DMS153 treated with DMSO at 0.1 percent for 48 hours (cell line): ENCODE measurements around the gene CDKN2B-AS1.

Experiments used
- DNase-seq: peaks from one replicate; lab custom pipeline; 2025; ENCODE audit not compliant: unreplicated experiment; lab: John Stamatoyannopoulos, UW

The CDKN2B-AS1 gene

GRCh38 chr9:22114956-22115355 is 120.4 kb downstream of the CDKN2B-AS1 start:
- DNase-seq = no peak

DNA sequence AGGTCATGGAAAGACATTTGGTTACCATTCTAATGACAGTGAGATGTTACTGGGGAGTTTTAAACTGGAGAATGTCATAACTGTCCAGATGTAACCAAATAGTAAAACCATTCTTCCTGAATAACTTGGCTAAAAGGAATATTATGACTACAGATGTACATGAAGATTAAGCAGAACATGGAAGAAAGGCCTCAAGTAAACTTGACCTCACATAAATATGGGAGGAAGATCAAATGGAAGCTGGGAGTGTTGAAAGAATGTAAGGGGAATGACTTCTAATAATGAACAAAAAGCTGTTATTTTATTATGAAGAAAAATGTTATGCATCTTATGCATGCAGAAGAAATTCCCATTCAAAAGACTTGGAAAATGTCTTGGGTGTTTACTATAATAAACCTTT is 122.2 kb downstream of the CDKN2B-AS1 start:
- DNase-seq = no peak

DNA sequence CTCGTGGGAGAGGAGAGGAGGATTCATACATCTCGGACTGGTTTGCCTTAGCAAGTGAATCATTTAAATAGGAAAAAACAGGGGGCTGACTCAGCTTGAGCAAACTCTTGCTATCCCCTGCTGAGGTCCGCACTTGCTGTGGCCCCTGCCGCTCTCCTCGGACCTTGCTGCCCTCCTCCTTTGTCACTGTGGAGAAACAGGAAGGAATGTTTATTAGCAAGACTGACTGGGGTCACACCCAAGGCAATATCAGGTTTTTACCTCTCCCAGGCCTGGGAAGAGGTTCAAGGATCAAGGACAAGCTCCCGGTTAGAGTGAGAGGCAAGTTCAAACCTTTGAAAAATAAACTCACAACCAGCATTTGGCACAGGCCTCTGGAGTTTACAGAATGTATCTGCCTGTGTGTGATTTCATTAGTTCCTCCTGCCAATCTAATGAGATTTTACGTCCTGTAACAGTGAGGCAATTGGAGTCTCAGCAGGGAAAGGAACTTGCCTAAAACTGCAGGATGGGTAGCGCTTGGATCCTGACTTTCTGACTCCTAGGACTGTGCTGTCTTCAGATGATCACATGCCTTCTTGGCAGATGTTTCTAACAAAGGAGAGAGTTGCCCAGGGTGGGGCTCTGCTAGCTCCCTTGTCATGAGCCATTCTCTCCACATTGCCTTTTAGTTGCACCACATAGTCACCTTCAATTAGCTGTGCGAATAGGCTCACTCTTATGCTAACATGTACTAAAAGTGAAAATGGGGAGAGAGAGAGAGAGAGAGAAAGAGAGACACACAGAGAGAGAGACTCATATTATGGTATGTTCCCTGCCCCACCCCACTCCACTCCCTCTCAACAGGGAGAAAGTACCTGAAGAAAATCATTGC is 123.2 kb downstream of the CDKN2B-AS1 start:
- DNase-seq = no peak

DNA sequence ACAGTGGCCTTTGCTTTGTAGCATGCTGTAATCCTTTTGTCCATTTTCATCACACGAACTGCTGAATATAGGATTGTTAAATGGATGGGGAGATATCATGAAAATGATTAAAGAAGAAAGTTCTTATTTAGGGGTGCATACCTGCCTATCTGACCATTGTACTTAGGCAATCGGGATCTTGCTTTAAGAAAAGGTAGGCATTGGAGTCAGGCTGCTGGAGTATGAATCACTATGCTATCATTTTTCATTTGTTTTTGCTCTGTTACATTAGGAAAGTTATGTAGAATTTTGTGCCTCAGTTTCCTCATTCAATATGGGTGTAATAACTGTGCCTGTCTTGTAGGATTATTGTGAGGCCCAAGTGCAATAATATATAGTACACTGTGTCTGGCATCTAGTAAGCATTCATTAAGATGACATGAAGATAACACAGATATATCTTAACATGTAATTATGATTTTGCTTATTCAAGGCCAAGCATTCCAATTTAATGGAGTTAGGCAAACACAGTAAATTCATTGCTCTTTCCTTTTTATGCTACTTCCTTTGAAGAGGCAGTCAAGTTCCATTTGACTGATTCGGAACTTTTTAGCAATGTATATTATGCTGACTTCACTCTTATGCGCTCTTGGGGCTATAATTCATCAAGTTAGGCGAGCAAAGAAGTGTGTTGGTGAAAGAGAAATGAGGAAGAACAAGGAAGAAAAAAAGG is 124.4 kb downstream of the CDKN2B-AS1 start:
- no peak for DNase-seq

DNA sequence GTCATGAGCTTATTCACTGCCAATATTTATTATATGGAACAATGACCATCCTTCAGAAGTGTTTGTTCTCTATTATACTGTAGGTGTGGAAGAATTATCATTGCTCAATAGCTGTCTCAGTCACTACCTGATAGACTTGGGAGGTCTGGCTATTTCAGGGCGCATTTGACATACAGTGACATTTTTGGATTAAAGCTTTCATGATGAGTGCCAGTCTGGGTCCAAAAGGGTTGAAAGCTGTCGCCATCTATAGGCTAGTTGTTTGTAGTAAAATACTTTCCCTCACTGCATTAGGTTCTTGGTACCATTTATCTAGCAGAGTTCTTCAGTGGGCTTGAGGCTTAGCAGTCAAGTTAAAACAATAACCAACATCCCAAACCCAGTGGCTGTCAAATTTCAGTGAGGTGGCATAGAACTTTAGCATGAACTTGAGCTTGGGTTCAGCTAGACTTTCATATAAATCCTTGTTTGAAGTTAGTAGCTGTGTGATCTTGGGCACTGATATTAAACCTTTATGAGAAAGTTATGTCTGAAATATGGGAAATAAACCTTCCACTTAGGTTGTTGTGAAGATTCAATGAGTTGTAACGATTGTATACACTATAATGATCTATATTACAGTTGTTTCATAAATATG is 125.0 kb downstream of the CDKN2B-AS1 start:
- no peak for DNase-seq

- no peak for DNase-seq
Observed at GRCh38 chr9:22120159-22120549, 125.6 kb downstream of the CDKN2B-AS1 start.

DNA sequence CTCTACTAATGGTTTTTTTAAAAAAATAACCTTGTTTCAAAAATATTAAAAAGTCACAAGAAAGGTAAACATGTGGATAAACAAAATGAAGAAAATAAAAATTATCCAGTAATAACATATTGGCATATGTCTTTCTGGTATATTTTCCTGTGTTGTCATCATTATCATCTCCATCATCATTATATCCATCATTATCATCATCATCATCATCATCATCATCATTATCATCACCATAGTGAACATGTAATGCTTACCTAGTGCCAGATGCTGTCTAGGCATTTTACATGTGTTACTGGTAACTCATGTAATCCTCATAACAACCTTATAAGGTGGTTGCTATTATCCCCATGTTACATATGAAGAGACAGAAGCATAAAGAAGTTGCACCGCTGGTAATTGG is 126.0 kb downstream of the CDKN2B-AS1 start:
- no peak for DNase-seq

DNA sequence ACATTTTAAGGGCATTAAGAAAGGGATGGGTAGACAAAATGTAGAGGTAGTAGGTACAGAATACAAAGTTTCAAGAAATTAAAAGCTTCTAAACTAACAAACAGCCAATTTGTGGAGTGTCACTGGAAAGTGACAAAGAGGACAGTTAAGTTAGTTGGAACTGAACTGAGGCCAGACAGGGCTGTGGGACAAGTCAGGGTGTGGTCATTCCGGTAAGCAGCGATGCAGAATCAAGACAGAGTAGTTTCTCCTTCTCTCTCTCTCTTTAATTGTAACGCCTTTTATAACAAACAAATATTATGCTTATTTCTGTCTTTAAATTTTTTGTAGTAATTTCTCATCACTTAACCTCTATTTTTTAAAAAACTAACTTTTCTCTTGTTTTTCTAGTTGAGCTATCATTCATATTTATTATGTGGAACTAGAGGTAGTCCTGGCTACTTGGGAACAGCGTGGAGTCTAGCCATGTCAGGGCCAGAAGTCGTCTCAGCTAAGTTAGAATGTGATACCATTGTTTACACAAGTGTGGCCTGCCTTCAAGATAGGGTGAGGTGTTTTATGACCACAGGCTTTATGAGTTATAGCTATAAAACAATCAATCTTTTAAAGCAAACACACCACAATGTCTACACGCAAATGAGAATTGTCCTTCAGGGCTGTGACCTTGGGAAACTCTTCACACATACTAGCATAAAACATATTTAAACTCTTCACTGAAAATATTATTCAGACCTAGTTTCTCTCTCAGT is 129.8 kb downstream of the CDKN2B-AS1 start:
- peak; percentile 12 for DNase-seq

- no peak for DNase-seq
Observed at GRCh38 chr9:22129133-22129532, 134.5 kb downstream of the CDKN2B-AS1 start.

DNA sequence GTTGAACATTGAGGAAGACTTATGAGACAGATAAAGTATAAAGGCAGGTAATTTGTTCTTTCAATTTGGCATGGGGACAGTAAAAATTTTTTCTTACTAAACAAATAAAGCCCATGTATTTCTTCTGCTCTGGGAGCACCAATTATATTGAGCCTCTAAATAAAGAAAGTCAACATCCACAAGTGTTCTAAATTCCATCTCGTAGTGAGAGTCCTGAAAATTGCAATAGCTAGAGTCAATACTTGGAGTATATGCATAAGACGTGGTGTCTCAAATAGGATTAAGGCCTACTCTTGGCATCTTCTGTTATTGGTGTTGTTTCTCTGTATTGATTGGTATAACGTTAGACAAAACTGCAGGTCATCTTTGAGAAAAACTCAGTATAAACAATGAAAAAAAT is 135.0 kb downstream of the CDKN2B-AS1 start:
- DNase-seq = no peak

DNA sequence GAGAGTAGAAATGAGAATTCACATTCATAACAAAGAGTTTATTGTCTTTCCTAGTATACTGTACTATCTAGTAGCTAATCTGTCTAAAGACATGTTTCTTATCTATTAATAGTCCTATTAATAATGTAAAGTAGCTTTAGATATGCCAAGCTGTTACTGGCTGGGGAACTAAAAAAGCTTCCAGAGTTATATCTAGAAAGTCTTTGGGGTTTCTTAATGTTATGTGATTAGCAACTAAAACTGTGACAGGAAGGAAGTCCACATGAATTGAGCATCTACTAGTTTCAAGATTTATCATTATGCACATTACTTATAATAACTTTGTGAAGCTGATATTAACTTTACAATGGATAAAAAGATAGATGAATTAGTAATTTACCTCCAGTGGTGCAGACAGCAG is 137.2 kb downstream of the CDKN2B-AS1 start:
- no peak for DNase-seq

DNA sequence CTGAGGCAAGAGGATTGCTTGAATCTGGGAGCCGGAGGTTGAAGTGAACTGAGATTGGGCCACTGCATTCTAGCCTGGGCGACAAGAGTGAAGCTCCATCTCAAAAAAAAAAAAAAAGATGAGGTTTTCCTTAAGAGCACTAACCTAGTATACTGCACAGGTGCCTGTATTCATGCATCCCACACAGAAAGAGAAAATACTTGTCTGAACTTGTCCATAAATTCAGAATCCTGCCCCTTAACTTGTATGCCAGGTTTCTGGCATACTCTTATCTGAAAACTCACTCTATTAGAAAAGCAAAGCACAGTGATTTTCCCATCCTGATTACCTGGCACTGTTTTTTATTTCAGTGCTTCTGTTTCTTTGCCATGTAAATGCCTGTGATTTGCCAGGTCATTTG is 139.8 kb downstream of the CDKN2B-AS1 start:
- no peak for DNase-seq

- DNase-seq = no peak
Observed at GRCh38 chr9:22136461-22137096, 142.0 kb downstream of the CDKN2B-AS1 start.

DNA sequence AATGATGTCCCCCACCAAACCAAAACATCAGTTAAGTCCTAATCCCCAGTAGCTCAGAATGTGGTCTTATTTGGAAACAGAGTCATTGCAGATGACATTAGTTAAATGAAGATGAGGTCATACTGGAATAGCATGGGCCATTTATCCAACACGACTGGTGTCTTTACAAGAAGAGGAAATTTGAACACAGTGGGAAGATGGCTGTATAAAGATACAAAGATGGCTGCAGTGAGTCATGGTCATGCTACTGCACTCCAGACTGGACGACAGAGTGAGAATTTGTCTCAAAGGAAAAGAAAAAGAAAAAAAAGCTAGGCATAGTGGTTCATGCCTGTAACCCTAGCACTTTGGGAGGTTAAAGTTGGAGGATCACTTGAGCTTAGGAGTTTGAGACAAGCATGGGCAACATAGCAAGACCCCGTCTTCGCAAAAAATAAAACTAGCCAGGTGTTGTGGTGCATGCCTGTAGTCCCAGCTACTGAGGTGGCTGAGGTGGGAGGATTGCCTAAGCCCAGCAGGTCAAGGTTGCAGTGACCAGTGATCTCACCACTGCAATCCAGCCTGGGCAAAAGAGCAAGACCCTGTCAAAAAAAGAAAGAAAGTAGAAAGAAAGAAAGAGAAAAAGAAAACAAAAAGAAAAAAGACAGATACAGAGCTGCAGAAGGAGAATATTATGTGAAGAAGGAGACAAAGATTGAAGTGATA is 144.5 kb downstream of the CDKN2B-AS1 start:
- DNase-seq = no peak

GRCh38 chr9:22141908-22142307 is 147.3 kb downstream of the CDKN2B-AS1 start:
- no peak for DNase-seq

DNA sequence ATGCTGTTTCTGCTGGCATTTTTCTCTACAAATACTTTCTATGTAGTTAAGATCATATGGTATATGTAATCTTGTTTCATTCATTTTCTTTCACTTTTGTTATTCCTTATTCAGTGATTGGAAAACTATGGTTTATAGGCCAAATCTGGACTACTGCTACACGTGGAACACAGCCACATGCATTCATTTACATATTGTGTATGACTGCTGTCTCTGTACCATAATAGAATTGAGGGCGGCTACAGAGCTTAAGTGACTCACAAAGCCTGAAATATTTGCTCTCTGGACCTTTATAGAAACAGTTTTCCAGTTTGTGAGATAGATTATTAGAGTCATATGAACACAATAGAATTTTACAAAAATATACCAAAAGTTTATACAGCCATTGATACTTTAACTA is 148.1 kb downstream of the CDKN2B-AS1 start:
- no peak for DNase-seq

DNA sequence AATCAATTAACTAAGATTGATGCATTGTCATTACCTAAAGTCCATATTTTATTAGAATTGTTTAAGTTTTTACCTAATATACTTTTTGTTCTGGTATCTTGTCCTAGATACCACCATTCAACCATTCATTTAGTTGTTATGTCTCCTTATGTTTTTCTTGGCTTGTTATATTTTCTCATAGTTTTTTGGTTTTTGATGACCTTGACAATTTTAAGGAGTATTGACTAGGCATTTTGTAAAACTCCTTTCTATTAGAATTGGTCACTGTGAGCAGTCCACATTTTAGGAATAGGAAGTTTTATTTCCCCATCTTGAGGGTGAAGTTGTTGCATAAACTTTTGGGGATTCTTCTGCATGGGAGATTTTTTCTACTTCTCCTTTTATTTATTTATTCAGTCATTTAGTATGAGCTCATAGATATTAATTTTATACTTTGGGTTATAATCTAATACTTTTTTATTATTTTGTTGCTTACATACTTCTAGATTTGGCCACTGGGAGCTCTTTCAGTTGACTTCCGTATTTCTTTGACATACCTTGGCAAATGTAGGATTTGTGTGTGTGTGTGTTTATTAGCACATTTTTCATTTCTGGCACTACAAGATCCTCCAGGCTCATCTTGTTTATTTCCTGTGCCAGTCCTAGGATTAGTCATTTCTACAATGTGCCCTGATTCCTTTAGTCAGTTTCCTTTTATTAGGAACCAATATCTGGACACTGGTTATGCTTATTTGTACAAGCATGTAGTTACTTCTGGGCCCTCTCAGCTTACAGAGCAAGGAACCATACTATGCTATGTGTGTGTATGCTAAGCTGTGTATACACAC is 149.4 kb downstream of the CDKN2B-AS1 start:
- no peak for DNase-seq

DNA sequence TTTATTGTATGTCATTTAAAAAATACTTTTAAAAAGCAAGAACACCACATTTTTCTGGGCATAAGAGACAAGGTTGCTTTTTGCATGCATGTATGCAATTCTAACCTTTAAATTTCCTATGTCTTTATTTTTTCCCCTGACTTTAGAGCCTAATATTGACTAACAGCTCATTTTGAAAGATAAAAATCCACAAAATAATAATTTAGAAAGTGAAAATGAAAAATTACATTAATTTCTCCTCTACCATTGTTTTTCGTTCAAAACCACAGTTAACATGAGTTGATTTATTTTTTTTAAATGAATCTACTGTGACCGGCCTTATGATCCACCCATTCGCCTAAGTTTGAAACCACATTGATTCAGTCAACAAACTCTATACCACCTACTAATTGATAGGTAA is 152.0 kb downstream of the CDKN2B-AS1 start:
- no peak for DNase-seq

GRCh38 chr9:22147813-22148527 is 153.4 kb downstream of the CDKN2B-AS1 start:
- DNase-seq = no peak
